ENCODE data around the gene LPA.

DNA sequence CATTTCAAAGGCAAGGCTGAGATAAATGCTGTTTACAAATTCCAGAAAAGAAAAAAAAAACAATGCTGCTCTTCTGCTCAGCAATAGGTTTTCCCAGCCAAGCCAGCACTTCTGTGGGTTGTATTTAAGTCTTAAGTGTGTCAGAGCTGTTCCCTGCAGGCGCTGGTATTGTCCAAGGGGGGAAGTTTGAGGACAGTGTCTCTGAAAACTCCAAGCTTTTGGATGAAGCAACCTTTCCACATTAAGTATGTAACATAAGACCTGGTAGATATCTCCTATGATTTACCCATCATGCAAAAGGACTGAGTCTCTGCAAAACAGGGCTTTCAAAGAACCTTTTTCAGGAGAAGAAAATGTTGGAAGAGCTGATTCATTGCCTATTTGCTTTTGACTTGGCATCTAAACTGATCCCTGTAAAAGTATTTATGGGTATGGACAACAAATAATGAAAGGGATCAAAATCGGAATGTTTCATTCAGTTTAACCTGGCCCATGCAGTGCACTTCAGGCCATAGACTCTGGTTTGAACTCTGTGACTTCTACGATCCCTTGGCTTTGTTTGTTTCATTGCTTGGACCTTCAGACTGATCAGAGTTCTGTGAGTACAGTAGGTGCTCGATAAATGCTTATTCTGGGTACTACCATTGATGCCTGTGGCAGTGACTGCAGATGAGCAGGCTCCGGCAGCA lies 21.8 kb upstream of the LPA start:
- no peak for TF ChIP-seq CSDC2 (CRISPR knock-in tag; IDR thresholded peaks at IDR 0.05)
- no peak for TF ChIP-seq PPARA (CRISPR knock-in tag; IDR thresholded peaks at IDR 0.05; ENCODE audit: borderline replicate concordance)
- TF ChIP-seq ZFP3 (CRISPR knock-in tag; IDR thresholded peaks at IDR 0.05): no peak
- TF ChIP-seq, protein P1, sequence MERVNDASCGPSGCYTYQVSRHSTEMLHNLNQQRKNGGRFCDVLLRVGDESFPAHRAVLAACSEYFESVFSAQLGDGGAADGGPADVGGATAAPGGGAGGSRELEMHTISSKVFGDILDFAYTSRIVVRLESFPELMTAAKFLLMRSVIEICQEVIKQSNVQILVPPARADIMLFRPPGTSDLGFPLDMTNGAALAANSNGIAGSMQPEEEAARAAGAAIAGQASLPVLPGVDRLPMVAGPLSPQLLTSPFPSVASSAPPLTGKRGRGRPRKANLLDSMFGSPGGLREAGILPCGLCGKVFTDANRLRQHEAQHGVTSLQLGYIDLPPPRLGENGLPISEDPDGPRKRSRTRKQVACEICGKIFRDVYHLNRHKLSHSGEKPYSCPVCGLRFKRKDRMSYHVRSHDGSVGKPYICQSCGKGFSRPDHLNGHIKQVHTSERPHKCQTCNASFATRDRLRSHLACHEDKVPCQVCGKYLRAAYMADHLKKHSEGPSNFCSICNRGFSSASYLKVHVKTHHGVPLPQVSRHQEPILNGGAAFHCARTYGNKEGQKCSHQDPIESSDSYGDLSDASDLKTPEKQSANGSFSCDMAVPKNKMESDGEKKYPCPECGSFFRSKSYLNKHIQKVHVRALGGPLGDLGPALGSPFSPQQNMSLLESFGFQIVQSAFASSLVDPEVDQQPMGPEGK (CRISPR knock-in tag; IDR thresholded peaks at IDR 0.05; ENCODE audit: borderline replicate concordance): no peak
- TF ChIP-seq ZNF70 (CRISPR knock-in tag; IDR thresholded peaks at IDR 0.05): no peak
- TF ChIP-seq RARB (CRISPR knock-in tag; IDR thresholded peaks at IDR 0.05): no peak
